ENCODE results near the gene HIBADH. TPM values are rescaled to one million over a fixed set of nuclear protein-coding genes. Genes with fewer than 3 reads are reported as not detected.

Gene HIBADH
- total RNA-seq, 1 donor from 2014 or later = 38.1 TPM

DNA sequence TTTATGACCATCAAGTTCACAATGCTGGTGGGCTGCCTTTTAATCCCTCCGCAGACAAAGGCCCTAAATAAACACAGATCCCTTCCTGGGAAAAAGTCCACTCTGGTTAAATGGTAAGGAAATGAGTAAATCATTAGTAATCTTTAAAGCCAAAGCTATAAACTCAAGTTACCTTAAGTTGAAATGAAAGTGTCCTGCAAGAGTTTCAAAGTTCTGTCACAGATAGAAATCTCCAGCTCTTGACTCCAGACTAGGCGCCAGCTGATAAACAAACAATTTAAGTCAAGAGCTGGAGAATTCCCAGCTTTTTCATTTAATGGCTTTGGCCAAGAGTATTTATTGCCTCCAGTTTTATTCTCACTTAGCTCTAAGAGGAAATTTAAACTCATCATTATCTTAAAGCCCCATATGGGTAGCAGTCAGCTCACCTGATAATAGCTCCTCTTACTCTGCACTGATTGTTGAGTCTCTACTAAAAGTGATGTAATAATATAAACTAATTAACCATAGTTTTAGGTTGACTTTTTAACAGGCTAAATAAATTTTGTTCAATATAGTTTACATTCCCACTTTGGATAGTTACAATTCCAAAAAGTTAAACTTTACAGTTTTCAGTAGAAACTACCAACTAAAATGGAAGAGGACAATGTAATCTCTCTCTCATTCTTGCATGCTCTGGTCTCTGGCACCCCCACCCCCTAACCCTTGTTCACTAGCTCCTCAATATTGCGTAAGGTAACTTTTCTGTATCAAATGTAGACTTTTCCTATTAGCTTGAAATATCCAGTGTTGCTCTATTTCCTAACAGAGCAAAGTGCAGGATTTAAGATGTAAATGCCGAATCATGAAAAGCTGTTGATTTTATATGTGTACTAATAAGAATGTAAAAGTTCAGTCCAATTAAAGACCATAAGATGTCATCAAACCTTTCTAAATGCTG is 56.1 kb downstream of the HIBADH start:
- Histone ChIP-seq H3K9me3 (no peaks in the 10 kb centered on the region), H3K27ac (peak overlapping the region; percentile 10), H3K4me3 (no peak overlapping the region), H3K4me1 (peaks cover 12% of the 10 kb centered on the region), H3K27me3 (no peaks in the 10 kb centered on the region), H3K36me3 (no peaks in the 10 kb centered on the region)
- DNase-seq (ENCODE audit: extremely low spot score in 2 of 2) = no peak
- intact Hi-C loops (cut with DNase I) = no loop called here
- no peak for TF ChIP-seq POLR2A (IDR thresholded peaks at IDR 0.05)
- TF ChIP-seq POLR2AphosphoS5 (IDR thresholded peaks at IDR 0.05; ENCODE audit: insufficient read depth in 1 of 2, low read depth in 1 of 2) = no peak
- TF ChIP-seq, protein P1, sequence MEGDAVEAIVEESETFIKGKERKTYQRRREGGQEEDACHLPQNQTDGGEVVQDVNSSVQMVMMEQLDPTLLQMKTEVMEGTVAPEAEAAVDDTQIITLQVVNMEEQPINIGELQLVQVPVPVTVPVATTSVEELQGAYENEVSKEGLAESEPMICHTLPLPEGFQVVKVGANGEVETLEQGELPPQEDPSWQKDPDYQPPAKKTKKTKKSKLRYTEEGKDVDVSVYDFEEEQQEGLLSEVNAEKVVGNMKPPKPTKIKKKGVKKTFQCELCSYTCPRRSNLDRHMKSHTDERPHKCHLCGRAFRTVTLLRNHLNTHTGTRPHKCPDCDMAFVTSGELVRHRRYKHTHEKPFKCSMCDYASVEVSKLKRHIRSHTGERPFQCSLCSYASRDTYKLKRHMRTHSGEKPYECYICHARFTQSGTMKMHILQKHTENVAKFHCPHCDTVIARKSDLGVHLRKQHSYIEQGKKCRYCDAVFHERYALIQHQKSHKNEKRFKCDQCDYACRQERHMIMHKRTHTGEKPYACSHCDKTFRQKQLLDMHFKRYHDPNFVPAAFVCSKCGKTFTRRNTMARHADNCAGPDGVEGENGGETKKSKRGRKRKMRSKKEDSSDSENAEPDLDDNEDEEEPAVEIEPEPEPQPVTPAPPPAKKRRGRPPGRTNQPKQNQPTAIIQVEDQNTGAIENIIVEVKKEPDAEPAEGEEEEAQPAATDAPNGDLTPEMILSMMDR (IDR thresholded peaks at IDR 0.05) = no peak

DNA sequence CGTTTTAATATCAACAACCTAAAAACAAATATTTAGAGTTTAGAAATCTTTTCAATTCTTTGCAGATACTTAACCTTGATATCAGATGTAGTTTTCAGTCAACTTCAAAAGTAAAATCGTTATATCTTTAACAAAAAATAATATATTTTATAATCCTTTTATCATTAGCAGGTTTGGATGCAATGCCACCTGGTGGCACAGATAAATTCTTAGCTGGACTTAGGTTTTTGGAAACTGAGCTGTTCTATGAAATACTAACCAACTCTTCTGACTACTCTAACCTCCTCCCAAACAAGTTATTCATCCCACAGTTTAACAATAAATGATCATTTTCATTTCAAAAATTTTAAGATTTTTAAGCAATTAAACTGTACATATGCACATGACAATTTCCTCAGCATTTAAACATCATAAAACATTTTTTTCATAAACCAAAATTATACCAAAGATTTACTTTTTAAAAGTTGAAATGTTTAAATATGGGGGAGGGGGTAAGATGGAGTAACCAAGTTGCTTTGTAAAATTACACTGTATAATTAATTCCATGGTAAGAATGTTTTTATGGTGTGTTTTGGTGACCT is 56.9 kb downstream of the HIBADH start:
- no peaks in the 10 kb centered on the region for H3K9me3 ChIP-seq
- TF ChIP-seq, protein P1 (IDR thresholded peaks at IDR 0.05) = peak in 1 of 3 experiments; percentile 7
- TF ChIP-seq POLR2AphosphoS5 (IDR thresholded peaks at IDR 0.05; ENCODE audit: insufficient read depth in 1 of 2, low read depth in 1 of 2) = no peak
- no peaks in the 10 kb centered on the region for H3K36me3 ChIP-seq
- no peaks in the 10 kb centered on the region for H3K27me3 ChIP-seq
- intact Hi-C loops (cut with DNase I) = no loop called here
- DNase-seq (ENCODE audit: extremely low spot score in 2 of 2) = no peak
- H3K4me3 ChIP-seq = no peak overlapping the region
- peak overlapping the region; percentile 10 for H3K27ac ChIP-seq
- peaks cover 5% of the 10 kb centered on the region for H3K4me1 ChIP-seq

- intact Hi-C loops (cut with DNase I) = no loop called here
- Histone ChIP-seq H3K4me3 (no peak overlapping the region), H3K4me1 (no peaks in the 10 kb centered on the region), H3K9me3 (no peaks in the 10 kb centered on the region), H3K36me3 (no peaks in the 10 kb centered on the region), H3K27ac (no peak overlapping the region), H3K27me3 (no peaks in the 10 kb centered on the region)
- DNase-seq (ENCODE audit: extremely low spot score in 2 of 2) = no peak
- TF ChIP-seq POLR2A (IDR thresholded peaks at IDR 0.05) (no peak), POLR2AphosphoS5 (IDR thresholded peaks at IDR 0.05; ENCODE audit: insufficient read depth in 1 of 2, low read depth in 1 of 2) (no peak)
- TF ChIP-seq, protein P1 (IDR thresholded peaks at IDR 0.05) = no peak
Observed at GRCh38 chr7:27605283-27605682, 57.4 kb downstream of the HIBADH start.

GRCh38 chr7:27603813-27604212 is 58.9 kb downstream of the HIBADH start:
- H3K9me3 ChIP-seq = no peaks in the 10 kb centered on the region
- H3K4me1 ChIP-seq = no peaks in the 10 kb centered on the region
- intact Hi-C loops (cut with DNase I) = no loop called here
- TF ChIP-seq POLR2AphosphoS5 (IDR thresholded peaks at IDR 0.05; ENCODE audit: insufficient read depth in 1 of 2, low read depth in 1 of 2) = no peak
- TF ChIP-seq, protein P1 (IDR thresholded peaks at IDR 0.05) = no peak
- TF ChIP-seq POLR2A (IDR thresholded peaks at IDR 0.05) = no peak
- no peak for DNase-seq (ENCODE audit: extremely low spot score in 2 of 2)
- H3K27me3 ChIP-seq = no peaks in the 10 kb centered on the region
- no peaks in the 10 kb centered on the region for H3K36me3 ChIP-seq
- H3K4me3 ChIP-seq = no peak overlapping the region
- no peak overlapping the region for H3K27ac ChIP-seq

- no peaks in the 10 kb centered on the region for H3K36me3 ChIP-seq
- no peaks in the 10 kb centered on the region for H3K9me3 ChIP-seq
- no peak overlapping the region for H3K27ac ChIP-seq
- H3K4me3 ChIP-seq = no peak overlapping the region
- intact Hi-C loops (cut with DNase I) = no loop called here
- TF ChIP-seq POLR2A (IDR thresholded peaks at IDR 0.05) (no peak), POLR2AphosphoS5 (IDR thresholded peaks at IDR 0.05; ENCODE audit: insufficient read depth in 1 of 2, low read depth in 1 of 2) (no peak)
- TF ChIP-seq, protein P1 (IDR thresholded peaks at IDR 0.05) = no peak
- no peaks in the 10 kb centered on the region for H3K27me3 ChIP-seq
- no peak for DNase-seq (ENCODE audit: extremely low spot score in 2 of 2)
- no peaks in the 10 kb centered on the region for H3K4me1 ChIP-seq
Observed at GRCh38 chr7:27602766-27603165, 59.9 kb downstream of the HIBADH start.

Data from vagina (tissue), 2 donors.